Parathyroid adenoma (tissue), 2 donors: ENCODE data around the gene KANK4.

Experiments used
- H2AFZ ChIP-seq: fragments of 300-600 bp; sonication (generic); one replicate; pipeline ENCODE4 v1.7.0; 2017; ENCODE audit warnings: antibody characterized with exemption, mild to moderate bottlenecking
- H3K27ac ChIP-seq: fragments of 300-600 bp; sonication (generic); one replicate; pipeline ENCODE4 v1.7.0; 2017
- H3K27me3 ChIP-seq: fragments of 300-600 bp; sonication (generic); one replicate; pipeline ENCODE4 v1.7.0; 2017; ENCODE audit warnings: low read length; ENCODE audit not compliant: control insufficient read depth, insufficient read depth
- H3K36me3 ChIP-seq: fragments of 300-600 bp; sonication (generic); one replicate; pipeline ENCODE4 v1.7.0; 2017; ENCODE audit warnings: low read length; ENCODE audit not compliant: control insufficient read depth, insufficient read depth
- H3K4me1 ChIP-seq: fragments of 300-600 bp; sonication (generic); one replicate; pipeline ENCODE4 v1.7.0; 2017; ENCODE audit warnings: control low read depth
- H3K4me2 ChIP-seq: fragments of 300-600 bp; sonication (generic); one replicate; pipeline ENCODE4 v1.7.0; 2017; ENCODE audit warnings: low read length
- H3K4me3 ChIP-seq: fragments of 300-600 bp; sonication (generic); one replicate; pipeline ENCODE4 v1.7.0; 2017; ENCODE audit warnings: low read depth, low read length
- H3K79me2 ChIP-seq: fragments of 300-600 bp; sonication (generic); one replicate; pipeline ENCODE4 v1.7.0; 2017; ENCODE audit warnings: control low read depth
- H3K9ac ChIP-seq: fragments of 300-600 bp; sonication (generic); one replicate; pipeline ENCODE4 v1.7.0; 2017; ENCODE audit warnings: mild to moderate bottlenecking
- H3K9me3 ChIP-seq: fragments of 300-600 bp; sonication (generic); one replicate; pipeline ENCODE4 v1.7.0; 2017; ENCODE audit warnings: low read length; ENCODE audit not compliant: control insufficient read depth
- TF ChIP-seq, protein P1 (sequence below): fragments of 300-600 bp; sonication (generic); IDR thresholded peaks from one replicate; pipeline ENCODE4 v1.7.0; 2017; ENCODE audit warnings: antibody characterized with exemption, mild to moderate bottlenecking
- donor health status: primary hyperparathyroidism.

Gene KANK4

DNA sequence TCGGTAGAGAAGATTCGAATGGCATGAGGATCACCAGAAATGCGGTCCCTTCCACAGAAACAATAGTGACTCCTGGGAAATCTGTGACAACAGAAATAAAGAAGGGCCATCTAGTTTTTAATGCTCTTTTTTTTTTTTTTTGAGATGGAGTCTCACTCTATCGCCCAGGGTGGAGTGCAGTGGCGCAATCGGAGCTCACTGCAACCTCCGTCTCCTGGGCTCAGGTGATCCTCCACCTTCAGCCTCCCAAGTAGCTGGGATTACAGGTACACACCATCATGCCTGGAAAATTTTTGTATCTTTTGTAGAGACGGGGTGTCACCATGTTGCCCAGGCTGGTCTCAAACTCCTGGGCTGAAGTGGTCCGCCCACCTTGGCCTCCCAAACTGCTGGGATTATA lies 80.7 kb downstream of the KANK4 start:
- Histone ChIP-seq H3K36me3 (no peaks in the 10 kb centered on the region), H3K9ac (no peak overlapping the region), H3K27me3 (no peaks in the 10 kb centered on the region), H3K4me2 (no peak overlapping the region), H3K27ac (no peak overlapping the region), H3K9me3 (no peaks in the 10 kb centered on the region), H2AFZ (no peak overlapping the region), H3K79me2 (no peaks in the 10 kb centered on the region), H3K4me1 (no peaks in the 10 kb centered on the region), H3K4me3 (no peak overlapping the region)
- TF ChIP-seq, protein P1, sequence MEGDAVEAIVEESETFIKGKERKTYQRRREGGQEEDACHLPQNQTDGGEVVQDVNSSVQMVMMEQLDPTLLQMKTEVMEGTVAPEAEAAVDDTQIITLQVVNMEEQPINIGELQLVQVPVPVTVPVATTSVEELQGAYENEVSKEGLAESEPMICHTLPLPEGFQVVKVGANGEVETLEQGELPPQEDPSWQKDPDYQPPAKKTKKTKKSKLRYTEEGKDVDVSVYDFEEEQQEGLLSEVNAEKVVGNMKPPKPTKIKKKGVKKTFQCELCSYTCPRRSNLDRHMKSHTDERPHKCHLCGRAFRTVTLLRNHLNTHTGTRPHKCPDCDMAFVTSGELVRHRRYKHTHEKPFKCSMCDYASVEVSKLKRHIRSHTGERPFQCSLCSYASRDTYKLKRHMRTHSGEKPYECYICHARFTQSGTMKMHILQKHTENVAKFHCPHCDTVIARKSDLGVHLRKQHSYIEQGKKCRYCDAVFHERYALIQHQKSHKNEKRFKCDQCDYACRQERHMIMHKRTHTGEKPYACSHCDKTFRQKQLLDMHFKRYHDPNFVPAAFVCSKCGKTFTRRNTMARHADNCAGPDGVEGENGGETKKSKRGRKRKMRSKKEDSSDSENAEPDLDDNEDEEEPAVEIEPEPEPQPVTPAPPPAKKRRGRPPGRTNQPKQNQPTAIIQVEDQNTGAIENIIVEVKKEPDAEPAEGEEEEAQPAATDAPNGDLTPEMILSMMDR, result no peak

DNA sequence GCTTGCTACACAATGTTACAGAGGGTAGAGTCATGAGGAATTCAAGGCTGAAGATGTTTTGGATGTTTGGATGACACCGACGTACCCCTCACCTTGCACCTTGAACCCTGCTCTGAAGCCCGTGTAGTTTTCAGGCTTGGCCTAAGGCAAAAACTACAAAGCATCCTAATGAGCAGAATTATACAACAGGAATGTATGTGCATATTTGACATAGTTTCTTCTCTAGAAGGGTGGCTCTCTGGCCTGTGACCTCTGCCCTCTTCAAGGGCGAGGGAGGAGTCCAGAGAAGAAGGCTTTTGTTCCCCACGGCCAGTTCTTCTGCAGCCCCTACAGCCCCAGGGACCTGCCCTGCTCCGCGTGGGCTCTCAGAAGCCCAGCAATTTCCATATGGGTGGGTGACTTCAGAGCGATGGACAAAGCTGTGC lies 81.3 kb downstream of the KANK4 start:
- no peak overlapping the region for H3K27ac ChIP-seq
- H3K9me3 ChIP-seq, result no peaks in the 10 kb centered on the region
- no peak overlapping the region for H3K4me2 ChIP-seq
- H3K36me3 ChIP-seq, result no peaks in the 10 kb centered on the region
- H3K27me3 ChIP-seq, result no peaks in the 10 kb centered on the region
- H3K4me3 ChIP-seq, result no peak overlapping the region
- TF ChIP-seq, protein P1, result no peak
- no peak overlapping the region for H3K9ac ChIP-seq
- H3K79me2 ChIP-seq, result no peaks in the 10 kb centered on the region
- H3K4me1 ChIP-seq, result no peaks in the 10 kb centered on the region
- H2AFZ ChIP-seq, result no peak overlapping the region

DNA sequence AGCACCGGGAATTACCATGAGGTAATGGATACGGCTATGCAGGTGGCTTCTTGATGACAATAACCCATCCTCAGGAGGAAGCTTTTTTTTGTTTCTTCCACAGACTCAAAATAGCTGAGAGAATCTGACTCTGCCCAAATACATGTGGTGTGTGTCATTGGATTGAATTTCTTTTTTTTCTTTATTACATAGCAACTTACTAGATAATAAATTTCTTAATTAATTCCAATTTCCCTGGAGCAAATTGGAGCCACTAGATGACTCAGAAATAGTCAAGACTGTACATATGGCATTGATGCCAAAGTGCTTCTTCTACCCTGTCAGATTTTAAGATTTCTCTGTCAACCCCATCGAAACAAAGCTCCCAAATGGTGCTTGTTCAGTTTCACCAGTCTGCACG lies 81.9 kb downstream of the KANK4 start:
- TF ChIP-seq, protein P1, result no peak
- Histone ChIP-seq H3K4me2 (no peak overlapping the region), H2AFZ (no peak overlapping the region), H3K36me3 (no peaks in the 10 kb centered on the region), H3K79me2 (no peaks in the 10 kb centered on the region), H3K9ac (no peak overlapping the region), H3K9me3 (no peaks in the 10 kb centered on the region), H3K4me3 (no peak overlapping the region), H3K4me1 (no peaks in the 10 kb centered on the region), H3K27ac (no peak overlapping the region), H3K27me3 (no peaks in the 10 kb centered on the region)

DNA sequence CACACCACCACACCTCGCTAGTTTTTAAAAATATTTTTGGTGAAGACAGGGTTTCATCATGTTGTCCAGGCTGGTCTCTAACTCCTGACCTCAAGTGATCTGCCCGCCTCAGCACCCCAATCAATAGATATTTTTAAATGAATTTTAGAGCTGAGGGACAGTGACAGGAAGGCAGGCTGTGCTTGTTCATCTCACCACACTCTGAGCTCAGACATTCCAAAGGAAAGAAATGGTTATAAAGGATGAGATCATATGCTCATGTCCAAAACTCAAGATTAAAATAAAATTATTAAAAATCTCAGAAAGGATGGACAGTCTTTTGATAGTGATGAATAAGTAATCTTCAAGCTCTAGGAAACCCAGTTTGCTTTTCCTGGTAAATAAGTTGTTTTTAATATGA lies 83.7 kb downstream of the KANK4 start:
- H3K4me3 ChIP-seq, result no peak overlapping the region
- TF ChIP-seq, protein P1, result no peak
- H3K4me2 ChIP-seq, result no peak overlapping the region
- H3K27me3 ChIP-seq, result no peaks in the 10 kb centered on the region
- H3K9me3 ChIP-seq, result no peaks in the 10 kb centered on the region
- H3K36me3 ChIP-seq, result no peaks in the 10 kb centered on the region
- H2AFZ ChIP-seq, result no peak overlapping the region
- no peak overlapping the region for H3K27ac ChIP-seq
- H3K9ac ChIP-seq, result no peak overlapping the region
- H3K79me2 ChIP-seq, result no peaks in the 10 kb centered on the region
- no peaks in the 10 kb centered on the region for H3K4me1 ChIP-seq

DNA sequence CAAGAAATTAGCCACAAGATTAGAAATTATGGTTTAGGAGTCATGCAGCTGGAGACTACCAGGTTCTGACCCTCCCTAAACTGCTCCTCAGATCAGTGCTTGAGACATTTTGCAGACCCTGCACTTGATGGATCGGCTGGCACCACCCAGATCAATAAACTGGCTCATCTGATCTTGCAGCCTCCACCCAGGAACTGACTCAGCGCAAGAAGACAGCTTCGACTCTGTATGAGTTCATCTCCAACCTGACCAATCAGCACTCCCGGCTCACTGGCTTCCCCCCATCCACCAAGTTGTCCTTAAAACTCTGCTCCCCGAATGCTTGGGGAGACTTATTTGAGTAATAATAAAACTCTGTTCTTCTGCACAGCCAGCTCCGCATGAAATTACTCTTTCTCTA lies 84.5 kb downstream of the KANK4 start:
- Histone ChIP-seq H3K36me3 (no peaks in the 10 kb centered on the region), H3K27me3 (no peaks in the 10 kb centered on the region), H3K4me2 (no peak overlapping the region), H3K9ac (no peak overlapping the region), H3K79me2 (no peaks in the 10 kb centered on the region), H2AFZ (no peak overlapping the region), H3K27ac (no peak overlapping the region), H3K4me1 (no peaks in the 10 kb centered on the region), H3K9me3 (no peaks in the 10 kb centered on the region), H3K4me3 (no peak overlapping the region)
- TF ChIP-seq, protein P1, result no peak
